CD4-positive, alpha-beta T cell treated with Interleukin-12 subunit alpha and Interleukin-12 subunit beta, for 1 hour (primary cell): ENCODE measurements around the gene DAB1.

ENCODE experiments used
- DNase-seq: peaks from one replicate; pipeline ENCODE4 v3.0.0-alpha.2; 2020

Gene DAB1

GRCh38 chr1:57060451-57060850 lies 363.4 kb downstream of the DAB1 start:
- no peak for DNase-seq

- DNase-seq, result no peak
Observed at GRCh38 chr1:57058652-57059501, 365.0 kb downstream of the DAB1 start.

- DNase-seq, result no peak
Observed at GRCh38 chr1:57048856-57049255, 375.0 kb downstream of the DAB1 start.

- no peak for DNase-seq
Observed at GRCh38 chr1:57046462-57046861, 377.4 kb downstream of the DAB1 start.

- DNase-seq, result no peak
Observed at GRCh38 chr1:57041901-57042300, 382.0 kb downstream of the DAB1 start.

GRCh38 chr1:57040811-57041210 lies 383.0 kb downstream of the DAB1 start:
- no peak for DNase-seq

GRCh38 chr1:57036641-57037579 lies 386.9 kb downstream of the DAB1 start:
- no peak for DNase-seq

GRCh38 chr1:57034713-57035112 lies 389.1 kb downstream of the DAB1 start:
- DNase-seq, result no peak

GRCh38 chr1:57033222-57034001 lies 390.4 kb downstream of the DAB1 start:
- DNase-seq, result no peak

GRCh38 chr1:57026624-57027354 lies 397.1 kb downstream of the DAB1 start:
- no peak for DNase-seq

- DNase-seq, result no peak
Observed at GRCh38 chr1:57024855-57025254, 399.0 kb downstream of the DAB1 start.

- DNase-seq, result no peak
Observed at GRCh38 chr1:57024428-57024827, 399.4 kb downstream of the DAB1 start.

- no peak for DNase-seq
Observed at GRCh38 chr1:57020216-57020615, 403.6 kb downstream of the DAB1 start.

- DNase-seq, result no peak
Observed at GRCh38 chr1:57019236-57019839, 404.5 kb downstream of the DAB1 start.

- no peak for DNase-seq
Observed at GRCh38 chr1:57018119-57018518, 405.7 kb downstream of the DAB1 start.

GRCh38 chr1:57017717-57018116 lies 406.1 kb downstream of the DAB1 start:
- no peak for DNase-seq

GRCh38 chr1:57017200-57017599 lies 406.7 kb downstream of the DAB1 start:
- DNase-seq, result no peak

- DNase-seq, result no peak
Observed at GRCh38 chr1:57015071-57015470, 408.8 kb downstream of the DAB1 start.

- DNase-seq, result no peak
Observed at GRCh38 chr1:57013522-57013921, 410.3 kb downstream of the DAB1 start.

GRCh38 chr1:57012315-57012714 lies 411.5 kb downstream of the DAB1 start:
- DNase-seq, result no peak

GRCh38 chr1:57010511-57010910 lies 413.3 kb downstream of the DAB1 start:
- DNase-seq, result no peak

GRCh38 chr1:57007948-57008347 lies 415.9 kb downstream of the DAB1 start:
- no peak for DNase-seq
